ENCODE measurements around the gene SPPL2B.
"Not testable (repeated sequence)": the region's sequence is repeated elsewhere in the genome, so short reads cannot be mapped to it uniquely, and the experiment has no call there.

Gene SPPL2B

DNA sequence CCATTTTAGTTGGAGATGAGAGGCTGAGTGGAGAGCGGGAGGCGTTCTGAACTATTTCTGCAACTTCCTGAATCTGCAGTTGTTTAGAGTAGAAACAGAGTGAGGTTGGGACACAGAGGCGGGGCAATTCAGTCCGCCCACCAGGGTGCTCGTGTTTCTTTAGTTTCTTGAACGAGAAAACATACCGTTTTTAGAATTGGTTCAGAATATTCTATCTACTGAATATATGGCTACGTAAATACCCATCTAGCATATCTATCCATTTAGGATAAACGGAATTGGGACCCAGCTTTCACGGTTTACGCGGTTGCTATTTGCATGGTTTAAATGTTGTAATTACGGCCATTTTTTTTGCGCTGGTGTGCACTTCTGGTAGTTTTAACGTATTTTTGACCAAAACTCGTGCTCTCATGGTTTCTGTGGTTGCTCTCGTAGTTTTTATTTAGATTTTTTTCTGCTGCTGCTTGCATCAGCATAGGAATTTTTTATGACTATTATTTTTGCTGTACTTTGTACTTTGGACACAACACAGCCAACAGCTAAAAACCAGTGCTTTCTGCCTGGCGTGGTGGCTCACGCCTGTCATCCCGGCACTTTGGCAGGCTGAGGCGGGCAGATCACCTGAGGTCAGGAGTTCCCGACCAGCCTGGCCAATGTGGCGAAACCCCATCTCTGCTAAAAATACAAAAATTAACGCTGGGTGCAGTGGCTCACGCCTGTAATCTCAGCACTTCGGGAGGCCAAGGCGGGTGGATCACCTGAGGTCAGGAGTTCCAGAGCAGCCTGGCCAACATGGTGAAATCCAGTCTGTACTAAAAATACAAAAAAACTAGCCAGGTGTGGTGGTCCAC, 66.2 kb downstream of the SPPL2B start:
- DNase-seq (ENCODE audit: low read depth): no peak
- TF ChIP-seq, protein P1, sequence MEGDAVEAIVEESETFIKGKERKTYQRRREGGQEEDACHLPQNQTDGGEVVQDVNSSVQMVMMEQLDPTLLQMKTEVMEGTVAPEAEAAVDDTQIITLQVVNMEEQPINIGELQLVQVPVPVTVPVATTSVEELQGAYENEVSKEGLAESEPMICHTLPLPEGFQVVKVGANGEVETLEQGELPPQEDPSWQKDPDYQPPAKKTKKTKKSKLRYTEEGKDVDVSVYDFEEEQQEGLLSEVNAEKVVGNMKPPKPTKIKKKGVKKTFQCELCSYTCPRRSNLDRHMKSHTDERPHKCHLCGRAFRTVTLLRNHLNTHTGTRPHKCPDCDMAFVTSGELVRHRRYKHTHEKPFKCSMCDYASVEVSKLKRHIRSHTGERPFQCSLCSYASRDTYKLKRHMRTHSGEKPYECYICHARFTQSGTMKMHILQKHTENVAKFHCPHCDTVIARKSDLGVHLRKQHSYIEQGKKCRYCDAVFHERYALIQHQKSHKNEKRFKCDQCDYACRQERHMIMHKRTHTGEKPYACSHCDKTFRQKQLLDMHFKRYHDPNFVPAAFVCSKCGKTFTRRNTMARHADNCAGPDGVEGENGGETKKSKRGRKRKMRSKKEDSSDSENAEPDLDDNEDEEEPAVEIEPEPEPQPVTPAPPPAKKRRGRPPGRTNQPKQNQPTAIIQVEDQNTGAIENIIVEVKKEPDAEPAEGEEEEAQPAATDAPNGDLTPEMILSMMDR (conservative IDR thresholded peaks at IDR 0.05; ENCODE audit: control insufficient read depth, insufficient read depth, low read depth, low read length): no peak
- peak overlapping the region; percentile 23 for H3K4me3 ChIP-seq (ENCODE audit: control insufficient read depth, low read depth, low read length)

- DNase-seq (ENCODE audit: low read depth); H3K4me3 ChIP-seq (ENCODE audit: control insufficient read depth, low read depth, low read length): not testable (repeated sequence)
Measured at GRCh38 chr19:2395293-2395829, 66.9 kb downstream of the SPPL2B start.

- DNase-seq (ENCODE audit: low read depth); H3K4me3 ChIP-seq (ENCODE audit: control insufficient read depth, low read depth, low read length): not testable (repeated sequence)
Measured at GRCh38 chr19:2397173-2397572, 68.7 kb downstream of the SPPL2B start.

DNA sequence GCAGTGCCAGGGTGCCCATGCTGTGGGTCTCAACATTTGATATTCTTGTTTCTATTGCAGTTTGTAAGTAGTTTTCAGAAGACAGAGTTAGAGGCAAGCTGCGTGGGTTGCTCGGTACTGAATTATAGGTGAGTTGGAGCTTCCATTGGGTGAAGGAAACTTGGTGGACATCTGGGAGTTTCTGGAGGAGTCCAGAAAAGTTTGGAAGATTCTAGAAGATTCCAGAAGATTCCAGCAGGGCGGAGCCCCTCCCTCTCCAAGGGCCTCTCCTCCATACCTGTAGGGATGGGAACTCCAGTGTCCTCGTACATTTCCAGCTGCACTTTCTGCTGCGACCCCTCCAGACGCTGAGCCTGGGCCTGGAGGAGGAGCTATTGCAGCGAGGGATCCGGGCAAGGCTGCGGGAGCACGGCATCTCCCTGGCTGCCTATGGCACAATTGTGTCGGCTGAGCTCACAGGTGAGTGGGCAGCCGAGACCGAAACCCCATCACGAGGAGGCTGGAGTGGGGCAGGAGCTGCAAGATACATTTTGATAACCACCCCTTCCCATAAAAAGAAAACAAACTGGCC, 70.3 kb downstream of the SPPL2B start:
- TF ChIP-seq, protein P1 (conservative IDR thresholded peaks at IDR 0.05; ENCODE audit: control insufficient read depth, insufficient read depth, low read depth, low read length): no peak
- no peak overlapping the region for H3K4me3 ChIP-seq (ENCODE audit: control insufficient read depth, low read depth, low read length)
- no peak for DNase-seq (ENCODE audit: low read depth)

GRCh38 chr19:2399582-2399981, 71.1 kb downstream of the SPPL2B start:
- no peak for DNase-seq (ENCODE audit: low read depth)
- no peak overlapping the region for H3K4me3 ChIP-seq (ENCODE audit: control insufficient read depth, low read depth, low read length)
- TF ChIP-seq, protein P1 (conservative IDR thresholded peaks at IDR 0.05; ENCODE audit: control insufficient read depth, insufficient read depth, low read depth, low read length): no peak

Measured in fibroblast of mammary gland (primary cell).